Ammon's horn (tissue), 1 donor: ENCODE measurements around the gene MSRB2.
"Not testable (repeated sequence)": the region's sequence is repeated elsewhere in the genome, so short reads cannot be mapped to it uniquely, and the experiment has no call there.

ENCODE experiments used
- DNase-seq: peaks from one replicate; pipeline ENCODE4 v3.0.0-alpha.2; 2016; ENCODE audit warnings: low spot score

MSRB2 gene

DNA sequence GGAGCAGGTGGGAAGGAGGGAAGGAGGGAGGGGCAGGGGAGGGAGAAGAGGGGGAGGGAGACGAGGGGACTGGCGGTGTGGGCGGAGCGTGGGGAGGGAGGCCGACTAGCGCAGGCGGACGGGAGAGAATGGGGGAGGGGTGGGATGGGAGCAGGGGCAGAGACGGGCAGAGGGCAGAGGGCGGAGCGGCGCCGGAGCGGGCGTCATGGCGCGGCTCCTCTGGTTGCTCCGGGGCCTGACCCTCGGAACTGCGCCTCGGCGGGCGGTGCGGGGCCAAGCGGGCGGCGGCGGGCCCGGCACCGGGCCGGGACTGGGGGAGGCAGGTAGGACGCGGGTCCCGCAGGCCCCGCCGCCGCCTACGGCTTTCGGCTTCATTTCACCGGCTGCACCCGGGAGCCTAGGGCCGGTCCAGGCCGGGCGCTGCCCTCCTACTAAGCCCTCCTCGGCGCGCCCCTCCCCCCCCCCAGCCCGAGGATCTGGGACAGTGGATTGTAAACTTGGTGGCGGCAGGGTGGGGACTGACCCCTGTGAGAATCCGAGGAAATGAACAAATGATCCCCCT, at the start of gene MSRB2:
Gene MSRB2 (plus strand): TSS at position 176 of the 562 bp plus-strand sequence. CDS start 30 bp downstream, at position 206.
- peak; percentile 98 for DNase-seq

DNA sequence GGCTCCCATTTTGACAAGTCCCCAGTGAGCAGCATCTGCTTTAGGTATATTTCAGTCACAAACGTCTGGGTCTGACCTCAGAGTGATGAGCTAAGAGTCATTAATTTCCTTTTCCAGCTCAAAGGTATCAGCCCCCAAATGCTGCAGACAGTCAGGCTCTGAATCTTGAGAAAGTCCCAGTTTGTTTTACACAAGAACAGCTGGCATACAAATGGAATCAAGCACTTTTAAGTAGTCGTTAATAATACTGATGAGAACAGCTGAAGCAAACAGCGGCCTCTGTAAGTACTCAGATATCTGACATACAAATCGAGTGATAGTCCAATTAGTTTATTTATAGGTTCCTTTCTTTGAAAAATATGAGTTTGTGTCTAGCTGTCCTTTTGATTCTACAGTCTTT, 49.4 kb upstream of the MSRB2 start:
- DNase-seq = no peak

DNA sequence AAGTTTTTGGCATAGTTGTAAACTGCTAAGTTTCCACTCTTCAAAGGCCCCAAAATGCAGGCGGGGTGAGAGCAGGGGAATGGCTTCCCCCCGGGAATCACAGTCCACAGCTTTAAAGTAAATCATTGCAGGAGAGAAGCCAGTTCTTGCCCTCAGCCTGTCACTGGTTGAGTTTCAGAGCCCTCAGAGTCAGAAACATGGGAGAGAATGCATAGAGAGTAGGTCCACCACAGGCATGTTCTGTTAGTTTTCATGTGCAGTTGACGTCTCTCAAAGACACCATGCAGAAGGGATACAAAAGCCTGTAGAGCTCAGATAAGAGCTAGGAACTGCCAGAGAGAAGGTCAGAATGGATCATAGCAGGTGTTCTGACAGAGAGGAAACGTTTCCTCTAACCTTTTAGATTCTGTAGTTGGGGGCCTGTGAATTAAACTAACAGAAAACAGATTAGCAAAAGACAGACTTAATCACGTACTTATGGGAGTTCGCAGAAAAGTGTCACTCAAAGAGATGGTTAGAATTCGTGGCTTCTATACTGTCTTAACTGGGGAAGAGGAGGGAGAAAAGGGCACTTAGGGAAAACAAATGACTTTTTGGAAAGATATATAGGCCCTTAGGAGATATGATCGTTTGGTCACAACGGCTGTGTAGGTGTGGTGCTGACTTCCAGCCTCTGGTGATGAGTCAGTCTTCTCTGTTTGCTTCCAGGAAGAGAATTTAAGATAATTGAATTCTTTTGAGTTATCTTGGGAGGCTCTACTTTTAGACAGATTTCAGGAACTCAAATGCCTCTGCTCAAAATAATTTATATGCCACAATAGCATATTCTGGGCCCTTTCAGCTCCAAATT, 48.0 kb upstream of the MSRB2 start:
- DNase-seq = no peak

DNA sequence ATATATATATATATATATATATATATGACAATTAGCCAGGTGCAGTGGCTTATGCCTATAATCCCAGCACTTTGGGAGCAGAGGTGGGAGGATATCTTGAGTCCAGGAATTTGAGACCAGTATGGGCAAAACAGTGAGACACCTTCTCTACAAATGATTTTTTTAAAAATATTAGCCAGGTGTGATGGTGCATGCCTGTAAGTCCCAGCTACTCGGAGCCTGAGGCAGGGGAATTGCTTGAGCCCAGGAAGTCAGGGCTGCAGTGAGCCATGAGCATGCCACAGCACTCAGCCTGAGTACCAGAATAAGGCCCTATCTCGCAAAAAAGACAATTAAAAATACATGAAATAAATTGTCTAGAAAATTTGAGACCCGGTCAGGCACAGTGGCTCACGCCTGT, 47.2 kb upstream of the MSRB2 start:
- no peak for DNase-seq

DNA sequence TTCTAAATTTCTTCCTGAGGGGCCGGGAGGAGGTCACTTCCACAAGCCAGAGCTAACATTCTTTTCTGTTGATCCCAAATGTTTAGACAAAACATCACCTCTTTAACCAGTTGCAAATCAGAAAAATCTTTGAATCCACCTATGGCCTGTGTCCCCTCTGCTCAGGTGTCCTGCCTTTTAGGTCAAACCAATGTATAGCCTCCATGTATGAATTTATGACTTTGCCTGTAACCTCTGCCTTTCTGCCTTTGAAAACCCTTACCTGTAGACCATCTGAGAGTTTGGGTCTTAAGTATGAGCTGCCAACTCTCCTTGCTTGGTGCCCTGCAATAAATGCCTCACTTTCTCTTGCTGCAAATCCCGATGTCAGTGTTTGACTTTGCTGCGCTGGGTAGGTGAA, 44.1 kb upstream of the MSRB2 start:
- no peak for DNase-seq

GRCh38 chr10:23051855-23052331, 43.5 kb upstream of the MSRB2 start:
- DNase-seq = no peak

DNA sequence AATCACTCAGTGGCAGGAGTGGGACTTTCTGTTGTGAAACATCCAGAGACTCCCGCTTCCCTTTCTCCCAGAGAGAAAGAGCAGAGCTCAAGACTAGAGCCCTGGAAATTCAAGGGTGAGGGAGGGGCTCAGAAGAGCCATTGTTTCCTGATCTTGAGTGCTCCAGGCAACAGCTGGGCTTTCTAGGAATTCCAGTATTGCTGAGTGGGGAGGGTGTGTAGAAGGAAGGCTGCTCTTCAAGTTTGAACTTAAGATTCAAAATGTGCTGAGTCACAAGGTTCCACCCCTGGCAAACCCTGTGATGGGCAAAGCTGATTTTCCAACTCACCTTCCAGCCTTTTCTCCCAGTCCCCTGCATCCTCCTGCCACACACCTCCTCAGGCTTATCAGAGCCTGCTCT, 42.3 kb upstream of the MSRB2 start:
- DNase-seq = no peak

GRCh38 chr10:23055424-23056185, 39.8 kb upstream of the MSRB2 start:
- DNase-seq = no peak

- no peak for DNase-seq
Observed at GRCh38 chr10:23056186-23056579, 39.2 kb upstream of the MSRB2 start.

- DNase-seq = no peak
Observed at GRCh38 chr10:23058366-23058765, 37.0 kb upstream of the MSRB2 start.

GRCh38 chr10:23060918-23061317, 34.5 kb upstream of the MSRB2 start:
- DNase-seq = no peak

DNA sequence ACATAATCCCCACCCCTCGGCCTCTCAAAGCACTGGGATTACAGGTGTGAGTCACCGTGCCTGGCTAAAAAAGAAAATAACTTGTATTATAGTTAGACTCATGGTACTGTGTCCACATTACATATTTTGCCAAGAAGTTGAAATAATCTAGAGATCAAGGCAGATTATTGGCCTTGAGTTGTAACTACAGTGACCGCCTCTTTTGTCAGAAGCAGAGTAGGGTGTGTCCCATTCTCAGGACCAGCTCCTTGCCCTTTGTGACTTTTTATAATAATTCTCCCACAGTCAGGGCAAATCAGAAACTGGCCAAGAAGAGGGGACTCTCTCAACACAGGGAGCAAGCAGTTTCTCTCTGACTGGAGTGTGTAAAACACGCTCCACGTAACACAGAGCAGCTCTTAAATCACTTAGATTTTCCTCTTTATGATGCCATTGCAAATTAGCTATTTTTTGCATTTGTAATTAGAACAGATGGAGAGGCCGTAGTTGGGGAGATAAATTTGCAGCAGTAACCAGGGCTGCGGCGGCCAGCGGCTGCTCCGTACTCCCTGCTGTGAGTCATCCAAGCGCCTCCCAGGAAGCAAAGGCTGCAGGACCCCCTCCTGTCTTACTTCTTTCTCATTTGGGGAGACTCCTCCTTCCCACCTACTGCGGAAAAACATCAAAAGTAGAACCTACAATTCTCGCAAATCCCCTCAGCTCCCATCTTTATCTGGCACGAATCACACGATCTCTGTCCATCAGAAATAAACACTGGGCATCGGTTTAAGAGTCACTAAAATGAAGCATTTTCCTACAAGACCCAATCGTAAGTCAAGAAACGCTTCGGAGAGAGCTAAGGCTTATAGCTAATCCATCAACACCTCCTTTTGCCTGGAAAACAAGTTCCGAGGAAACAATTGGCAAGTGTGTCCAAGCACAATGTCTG, 32.1 kb upstream of the MSRB2 start:
- DNase-seq = peak; percentile 21

DNA sequence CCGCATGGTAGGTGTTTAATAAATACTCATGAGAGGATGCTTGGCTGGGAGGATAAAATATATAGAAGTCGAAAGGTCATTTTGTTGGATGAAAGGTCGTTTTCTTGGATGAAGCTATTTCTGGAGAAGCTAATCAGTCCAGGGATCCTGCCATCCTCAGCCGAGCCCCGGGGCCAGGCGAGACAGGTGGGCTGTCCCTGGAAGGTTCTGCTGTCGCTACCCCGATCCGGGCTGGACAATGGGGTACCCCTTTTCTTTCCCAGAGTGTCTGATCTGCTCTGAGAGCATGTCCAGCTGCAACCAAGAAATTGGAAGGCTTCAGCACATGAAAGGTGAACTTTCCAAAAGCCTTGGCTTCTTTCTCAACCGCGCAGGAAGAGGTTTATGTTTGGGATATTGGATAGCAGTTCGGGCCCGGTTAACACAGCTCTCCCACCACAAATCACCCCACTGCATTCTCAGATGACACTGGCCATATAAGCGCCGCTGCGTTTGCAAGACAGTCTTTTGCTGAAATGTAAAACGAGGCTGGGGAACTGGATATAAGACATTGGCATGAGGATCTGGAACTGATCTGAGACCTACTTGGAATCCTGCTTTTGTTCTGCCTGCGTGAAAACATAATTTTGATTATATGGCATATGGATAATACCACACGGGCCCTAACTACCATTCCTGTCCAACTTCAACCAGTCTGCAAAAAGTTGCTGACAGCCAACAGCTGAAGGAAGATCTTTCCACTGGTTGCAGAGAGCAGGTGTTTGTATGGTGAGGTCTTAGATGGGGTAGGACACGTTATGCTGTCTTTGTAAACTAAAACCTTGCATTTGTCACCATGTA, 31.2 kb upstream of the MSRB2 start:
- no peak for DNase-seq

- not testable (repeated sequence) for DNase-seq
Observed at GRCh38 chr10:23064813-23065114, 30.6 kb upstream of the MSRB2 start.

- DNase-seq = peak; percentile 96
Observed at GRCh38 chr10:23065181-23065948, 30.0 kb upstream of the MSRB2 start.

- no peak for DNase-seq
Observed at GRCh38 chr10:23067337-23067736, 28.0 kb upstream of the MSRB2 start.

- DNase-seq = peak; percentile 86
Observed at GRCh38 chr10:23067939-23068775, 27.2 kb upstream of the MSRB2 start.

- DNase-seq = no peak
Observed at GRCh38 chr10:23069019-23069815, 26.2 kb upstream of the MSRB2 start.
